Gastrocnemius medialis (tissue), 4 donors: ENCODE data around the gene SORBS1. TPM values are rescaled to one million over a fixed set of nuclear protein-coding genes. Genes with fewer than 3 reads are reported as not detected.
A peak's percentile ranks its signal among the peaks of the same experiment; 100 is the strongest.

Experiments used
- ATAC-seq, 2 donors: fragments of 150-250 bp; one replicate each; pipeline ENCODE4 v1.9.1; 2016
- DNase-seq, 2 donors: peaks; one replicate each; pipeline ENCODE4 v3.0.0-alpha.2; 2019
- H3K27ac ChIP-seq, 4 donors: fragments of 200-600 bp; sonication (generic); 1 replicate in 1 of 4; 2 replicates in 3 of 4; pipeline ENCODE4 v1.5.1; 2016 to 2018; ENCODE audit warnings: mild to moderate bottlenecking in 2 of 4, moderate library complexity in 1 of 4
- H3K27me3 ChIP-seq, 3 donors: fragments of 200-600 bp; sonication (generic) in 2 of 3; 1 replicate in 1 of 3; 2 replicates in 2 of 3; pipeline versions ENCODE4 v1.5.1 to v1.6.0; 2016 to 2019; ENCODE audit warnings: mild to moderate bottlenecking in 1 of 3, moderate library complexity in 1 of 3
- H3K36me3 ChIP-seq, 2 donors: fragments of 200-600 bp; sonication (generic) in 1 of 2; one replicate each; pipeline ENCODE4 v1.5.1; 2017 to 2018
- H3K4me1 ChIP-seq, 2 donors: fragments of 200-600 bp; sonication (generic) in 1 of 2; one replicate each; pipeline ENCODE4 v1.5.1; 2016 to 2017; ENCODE audit warnings: mild to moderate bottlenecking in 2 of 2
- H3K4me3 ChIP-seq, 4 donors: fragments of 200-600 bp; sonication (generic) in 3 of 4; 1 replicate in 1 of 4; 2 replicates in 3 of 4; pipeline ENCODE4 v1.5.1; 2016 to 2019; ENCODE audit warnings: mild to moderate bottlenecking in 2 of 4
- H3K9me3 ChIP-seq, 3 donors: fragments of 200-600 bp; sonication (generic) in 2 of 3; 1 replicate in 1 of 3; 2 replicates in 2 of 3; pipeline ENCODE4 v1.5.1; 2016 to 2019
- POLR2A ChIP-seq, 2 donors: fragments of 450-650 bp; IDR thresholded peaks; one replicate each; pipeline ENCODE4 v1.6.1; 2017; ENCODE audit warnings: antibody characterized with exemption in 2 of 2, mild to moderate bottlenecking in 2 of 2, moderate library complexity in 2 of 2
- in situ Hi-C, 4 donors: fragments of 200-750 bp; cut with MboI; loops; one replicate each; pipeline versions ENCODE4 v1.15.0 to v1.8.0; 2017; ENCODE audit warnings: low sequenced_read_pairs in 4 of 4
- intact Hi-C: fragments of 100-400 bp; cut with DNase I; formaldehyde crosslinking; loops from one replicate; pipeline ENCODE4 v1.15.1; 2023; ENCODE audit warnings: low total_unique reads
- total RNA-seq, 4 donors: library from RNA; depleted of rRNA; stranded (reverse); fragments of >200 nt; gene quantifications; one replicate each; pipeline versions ENCODE4 v1.1.0 to v1.2.3, GENCODE V29; 2016
- TF ChIP-seq, protein P1 (sequence below), 5 experiments: fragments of 450-650 bp in 3 of 5; fragments of 200-600 bp in 2 of 5; sonication (generic) in 2 of 5; IDR thresholded peaks in 4 of 5; conservative IDR thresholded peaks in 1 of 5; 1 replicate in 4 of 5; 2 replicates in 1 of 5; pipeline ENCODE4 v1.5.1; 2016 to 2019; ENCODE audit warnings: antibody characterized with exemption in 5 of 5, mild to moderate bottlenecking in 3 of 5, moderate library complexity in 3 of 5

SORBS1 gene
- total RNA-seq, 4 donors from 2014 or later: 146 to 331 (median 186) TPM

DNA sequence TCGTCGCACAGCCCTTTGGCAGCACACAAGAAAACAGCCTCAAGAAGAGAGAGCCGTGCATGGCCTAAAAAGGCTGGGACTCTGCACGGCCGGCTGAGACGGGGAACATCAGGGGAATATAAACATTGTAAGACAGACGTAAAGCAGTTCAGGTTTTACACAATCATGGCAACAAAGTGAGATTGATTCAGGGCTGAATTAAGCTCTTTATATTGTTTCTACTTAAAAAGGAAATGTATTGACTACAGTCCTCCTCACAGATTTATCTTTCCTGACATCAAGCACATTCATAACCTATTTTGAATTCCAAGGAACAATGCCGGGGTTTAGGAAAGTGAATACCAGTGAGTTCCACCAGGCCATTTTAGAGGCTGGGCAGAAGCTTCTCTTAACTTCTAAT lies 25.2 kb downstream of the SORBS1 start:
- DNase-seq (no peak), ATAC-seq (no peak)
- Histone ChIP-seq H3K36me3 (no peaks in the 10 kb centered on the region), H3K9me3 (no peaks in the 10 kb centered on the region), H3K27me3 (no peaks in the 10 kb centered on the region), H3K4me3 (no peak overlapping the region), H3K4me1 (peaks cover 74 to 78% of the 10 kb centered on the region in 2 donors), H3K27ac (peak overlapping the region; percentile 39 to 78 (median 58))
- intact Hi-C loops: no loop called here
- TF ChIP-seq, protein P1, sequence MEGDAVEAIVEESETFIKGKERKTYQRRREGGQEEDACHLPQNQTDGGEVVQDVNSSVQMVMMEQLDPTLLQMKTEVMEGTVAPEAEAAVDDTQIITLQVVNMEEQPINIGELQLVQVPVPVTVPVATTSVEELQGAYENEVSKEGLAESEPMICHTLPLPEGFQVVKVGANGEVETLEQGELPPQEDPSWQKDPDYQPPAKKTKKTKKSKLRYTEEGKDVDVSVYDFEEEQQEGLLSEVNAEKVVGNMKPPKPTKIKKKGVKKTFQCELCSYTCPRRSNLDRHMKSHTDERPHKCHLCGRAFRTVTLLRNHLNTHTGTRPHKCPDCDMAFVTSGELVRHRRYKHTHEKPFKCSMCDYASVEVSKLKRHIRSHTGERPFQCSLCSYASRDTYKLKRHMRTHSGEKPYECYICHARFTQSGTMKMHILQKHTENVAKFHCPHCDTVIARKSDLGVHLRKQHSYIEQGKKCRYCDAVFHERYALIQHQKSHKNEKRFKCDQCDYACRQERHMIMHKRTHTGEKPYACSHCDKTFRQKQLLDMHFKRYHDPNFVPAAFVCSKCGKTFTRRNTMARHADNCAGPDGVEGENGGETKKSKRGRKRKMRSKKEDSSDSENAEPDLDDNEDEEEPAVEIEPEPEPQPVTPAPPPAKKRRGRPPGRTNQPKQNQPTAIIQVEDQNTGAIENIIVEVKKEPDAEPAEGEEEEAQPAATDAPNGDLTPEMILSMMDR (IDR thresholded peaks at IDR 0.05 in 4 of 5, conservative IDR thresholded peaks at IDR 0.05 in 1 of 5): no peak
- TF ChIP-seq POLR2A (IDR thresholded peaks at IDR 0.05): peak in 1 of 2 donors; percentile 5
- in situ Hi-C loops: no loop called here

DNA sequence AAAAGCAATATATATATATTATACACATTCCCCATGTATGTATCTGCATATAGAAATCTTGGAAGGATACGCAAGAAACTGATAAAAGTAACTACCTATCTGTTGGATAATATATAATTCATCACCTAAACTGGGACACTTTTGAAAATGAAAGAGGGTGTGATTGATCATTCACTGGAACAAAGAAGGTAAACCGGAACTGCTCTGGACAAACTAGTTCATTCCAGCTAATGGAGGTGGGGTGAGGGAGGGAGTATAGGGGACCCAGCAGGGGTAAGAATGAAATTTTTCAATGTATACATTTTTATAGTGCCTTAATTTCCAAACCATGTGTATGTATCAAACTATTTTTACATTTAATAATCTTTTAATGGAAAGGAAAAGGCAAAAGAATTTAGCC lies 25.6 kb downstream of the SORBS1 start:
- peaks cover 72 to 77% of the 10 kb centered on the region in 2 donors for H3K4me1 ChIP-seq
- intact Hi-C loops (no loop called here), in situ Hi-C loops (no loop called here)
- H3K27me3 ChIP-seq: no peaks in the 10 kb centered on the region
- no peak for TF ChIP-seq POLR2A (IDR thresholded peaks at IDR 0.05)
- TF ChIP-seq, protein P1 (IDR thresholded peaks at IDR 0.05 in 4 of 5, conservative IDR thresholded peaks at IDR 0.05 in 1 of 5): no peak
- no peak overlapping the region for H3K4me3 ChIP-seq
- peak overlapping the region in 3 of 4 donors; percentile 39 to 78 (median 65) for H3K27ac ChIP-seq
- no peaks in the 10 kb centered on the region for H3K36me3 ChIP-seq
- no peak for ATAC-seq
- no peak for DNase-seq
- H3K9me3 ChIP-seq: no peaks in the 10 kb centered on the region

- no peak for TF ChIP-seq POLR2A (IDR thresholded peaks at IDR 0.05)
- TF ChIP-seq, protein P1 (IDR thresholded peaks at IDR 0.05 in 4 of 5, conservative IDR thresholded peaks at IDR 0.05 in 1 of 5): no peak
- Histone ChIP-seq H3K36me3 (no peaks in the 10 kb centered on the region), H3K9me3 (no peaks in the 10 kb centered on the region), H3K4me3 (no peak overlapping the region), H3K27me3 (no peaks in the 10 kb centered on the region), H3K27ac (peak overlapping the region; percentile 51 to 92 (median 81)), H3K4me1 (peaks cover 56 to 77% of the 10 kb centered on the region in 2 donors)
- intact Hi-C loops (no loop called here), in situ Hi-C loops (no loop called here)
- ATAC-seq (no peak), DNase-seq (no peak)
Measured at GRCh38 chr10:95533590-95533989, 27.6 kb downstream of the SORBS1 start.

DNA sequence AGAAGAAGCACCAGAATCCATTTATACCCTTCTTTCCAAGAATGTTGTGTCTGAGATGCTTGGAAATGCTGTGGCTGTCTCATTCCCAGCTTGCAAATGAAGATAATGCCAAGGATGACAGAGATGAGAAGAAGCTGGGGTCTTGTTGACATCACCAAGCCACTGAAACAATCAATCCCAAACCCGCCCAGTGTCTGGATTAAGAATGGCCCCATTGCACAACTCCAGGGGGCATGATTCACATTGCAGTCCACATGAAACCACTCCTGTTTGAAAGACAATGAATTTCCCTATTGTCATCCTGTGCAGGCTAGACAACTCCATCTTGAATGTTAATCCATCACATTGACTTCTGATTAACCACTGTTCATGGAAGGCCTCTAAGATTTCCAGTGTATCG lies 28.6 kb downstream of the SORBS1 start:
- in situ Hi-C loops (no loop called here), intact Hi-C loops (no loop called here)
- Histone ChIP-seq H3K9me3 (no peaks in the 10 kb centered on the region), H3K36me3 (no peaks in the 10 kb centered on the region), H3K4me1 (peaks cover 50 to 87% of the 10 kb centered on the region in 2 donors), H3K27ac (peak overlapping the region; percentile 27 to 92 (median 81)), H3K4me3 (no peak overlapping the region), H3K27me3 (no peaks in the 10 kb centered on the region)
- TF ChIP-seq POLR2A (IDR thresholded peaks at IDR 0.05): no peak
- TF ChIP-seq, protein P1 (IDR thresholded peaks at IDR 0.05 in 4 of 5, conservative IDR thresholded peaks at IDR 0.05 in 1 of 5): no peak
- DNase-seq (no peak), ATAC-seq (no peak)

DNA sequence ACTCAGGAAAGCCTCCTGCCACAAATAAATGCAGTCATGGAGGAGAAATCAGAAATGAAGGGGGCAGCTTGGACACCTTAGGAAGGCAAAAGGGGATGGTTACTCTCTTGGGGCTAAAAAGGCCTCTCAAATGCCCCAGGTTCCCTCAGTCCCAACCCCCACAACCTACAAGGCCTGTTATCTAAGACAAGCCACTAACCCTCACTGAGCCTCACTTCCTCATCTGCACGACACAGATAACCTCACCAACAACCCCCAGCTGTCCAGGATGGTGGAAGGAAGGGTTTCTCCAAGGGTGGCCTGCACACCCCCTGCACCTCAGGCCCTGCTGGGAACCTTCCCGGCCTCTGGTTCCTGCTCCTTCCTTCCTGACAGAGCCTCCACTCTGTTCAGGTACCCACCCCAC lies 29.2 kb downstream of the SORBS1 start:
- intact Hi-C loops (no loop called here), in situ Hi-C loops (no loop called here)
- Histone ChIP-seq H3K4me3 (no peak overlapping the region), H3K36me3 (no peaks in the 10 kb centered on the region), H3K9me3 (no peaks in the 10 kb centered on the region), H3K27ac (peak overlapping the region; percentile 27 to 92 (median 81)), H3K27me3 (no peaks in the 10 kb centered on the region), H3K4me1 (peaks cover 48 to 84% of the 10 kb centered on the region in 2 donors)
- no peak for TF ChIP-seq POLR2A (IDR thresholded peaks at IDR 0.05)
- TF ChIP-seq, protein P1 (IDR thresholded peaks at IDR 0.05 in 4 of 5, conservative IDR thresholded peaks at IDR 0.05 in 1 of 5): no peak
- DNase-seq (no peak), ATAC-seq (no peak)
